ENCODE data around the gene RNU6-1.

DNA sequence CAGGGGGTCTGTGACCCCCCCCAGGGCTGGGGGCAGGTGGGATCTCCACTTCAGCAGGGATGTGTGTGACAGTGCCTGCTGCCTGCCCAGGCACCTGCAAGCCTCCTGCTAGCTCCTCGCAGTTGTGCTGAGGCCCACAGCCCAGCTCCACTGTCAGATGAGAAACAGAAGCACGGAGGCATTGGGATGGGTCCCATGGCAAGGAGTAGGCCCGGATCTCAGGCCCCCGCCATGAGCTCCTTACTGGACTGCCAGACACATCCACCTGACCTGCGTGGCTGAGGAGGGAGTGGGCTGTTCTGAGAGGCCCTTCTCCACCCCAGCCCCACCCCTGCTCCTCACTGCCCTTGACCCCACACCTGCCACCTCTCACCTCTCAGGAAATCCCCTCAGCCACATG, 32.7 kb downstream of the RNU6-1 start:
- TF ChIP-seq, protein P1, sequence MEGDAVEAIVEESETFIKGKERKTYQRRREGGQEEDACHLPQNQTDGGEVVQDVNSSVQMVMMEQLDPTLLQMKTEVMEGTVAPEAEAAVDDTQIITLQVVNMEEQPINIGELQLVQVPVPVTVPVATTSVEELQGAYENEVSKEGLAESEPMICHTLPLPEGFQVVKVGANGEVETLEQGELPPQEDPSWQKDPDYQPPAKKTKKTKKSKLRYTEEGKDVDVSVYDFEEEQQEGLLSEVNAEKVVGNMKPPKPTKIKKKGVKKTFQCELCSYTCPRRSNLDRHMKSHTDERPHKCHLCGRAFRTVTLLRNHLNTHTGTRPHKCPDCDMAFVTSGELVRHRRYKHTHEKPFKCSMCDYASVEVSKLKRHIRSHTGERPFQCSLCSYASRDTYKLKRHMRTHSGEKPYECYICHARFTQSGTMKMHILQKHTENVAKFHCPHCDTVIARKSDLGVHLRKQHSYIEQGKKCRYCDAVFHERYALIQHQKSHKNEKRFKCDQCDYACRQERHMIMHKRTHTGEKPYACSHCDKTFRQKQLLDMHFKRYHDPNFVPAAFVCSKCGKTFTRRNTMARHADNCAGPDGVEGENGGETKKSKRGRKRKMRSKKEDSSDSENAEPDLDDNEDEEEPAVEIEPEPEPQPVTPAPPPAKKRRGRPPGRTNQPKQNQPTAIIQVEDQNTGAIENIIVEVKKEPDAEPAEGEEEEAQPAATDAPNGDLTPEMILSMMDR (IDR thresholded peaks at IDR 0.05) = no peak
- no peak for TF ChIP-seq EP300 (IDR thresholded peaks at IDR 0.05)

Measured in gastroesophageal sphincter (tissue), 3 donors.